Tibial nerve (tissue), 4 donors: ENCODE results near the gene CYSLTR2. TPM values are rescaled to one million over a fixed set of nuclear protein-coding genes. Genes with fewer than 3 reads are reported as not detected.

ENCODE experiments used
- DNase-seq, 2 donors: peaks; one replicate each; pipeline ENCODE4 v3.0.0-alpha.2; 2019; ENCODE audit warnings: low spot score in 2 of 2
- H3K27ac ChIP-seq, 4 donors: fragments of 200-600 bp; sonication (generic) in 3 of 4; one replicate each; pipeline ENCODE4 v1.5.1; 2017 to 2019; ENCODE audit warnings: mild to moderate bottlenecking in 1 of 4
- H3K27me3 ChIP-seq, 2 donors: fragments of 200-600 bp; sonication (generic) in 1 of 2; one replicate each; pipeline versions ENCODE4 v1.5.1 to v1.6.0; 2017 to 2019
- H3K36me3 ChIP-seq, 3 donors: fragments of 200-600 bp; sonication (generic); one replicate each; pipeline ENCODE4 v1.5.1; 2018 to 2019
- H3K4me1 ChIP-seq, 4 donors: fragments of 200-600 bp; sonication (generic) in 3 of 4; one replicate each; pipeline ENCODE4 v1.5.1; 2017 to 2019
- H3K4me3 ChIP-seq, 4 donors: fragments of 200-600 bp; sonication (generic) in 3 of 4; one replicate each; pipeline ENCODE4 v1.5.1; 2017 to 2019; ENCODE audit warnings: mild to moderate bottlenecking in 1 of 4, moderate library complexity in 1 of 4
- H3K9me3 ChIP-seq, 4 donors: fragments of 200-600 bp; sonication (generic) in 3 of 4; one replicate each; pipeline ENCODE4 v1.5.1; 2017 to 2019
- CTCF ChIP-seq, 5 experiments: fragments of 200-600 bp in 3 of 5; fragments of 450-650 bp in 2 of 5; sonication (generic) in 3 of 5; IDR thresholded peaks; one replicate each; pipeline ENCODE4 v1.5.1; 2016 to 2019; ENCODE audit warnings: antibody characterized with exemption in 5 of 5, mild to moderate bottlenecking in 3 of 5, moderate library complexity in 2 of 5
- EP300 ChIP-seq, 2 donors: sonication (generic); formaldehyde crosslinking; IDR thresholded peaks; one replicate each; pipeline ENCODE4 v1.6.1; 2017; ENCODE audit warnings: antibody characterized with exemption in 2 of 2, mild to moderate bottlenecking in 1 of 2
- POLR2A ChIP-seq, 2 donors: fragments of 450-650 bp; IDR thresholded peaks; one replicate each; pipeline ENCODE4 v1.6.1; 2017; ENCODE audit warnings: antibody characterized with exemption in 2 of 2, mild to moderate bottlenecking in 2 of 2, moderate library complexity in 2 of 2
- WGBS, 2 donors: methylation state at CpG; one replicate each; pipeline ENCODE4 v1.1.5; 2018; 5-methylcytosine and 5-hydroxymethylcytosine counted together
- total RNA-seq, 4 donors: library from RNA; depleted of rRNA; stranded (reverse); fragments of >200 nt; gene quantifications; one replicate each; pipeline ENCODE4 v1.1.0, GENCODE V29; 2016

Gene CYSLTR2
- total RNA-seq, 4 donors from 2014 or later = 0.22 TPM; not detected in 3

- Histone ChIP-seq H3K27me3 (no peaks in the 10 kb centered on the region), H3K9me3 (peaks cover 0 to 11% (median 0%) of the 10 kb centered on the region in 4 donors), H3K4me3 (no peak overlapping the region), H3K4me1 (peaks cover 0 to 36% (median 9%) of the 10 kb centered on the region in 4 donors), H3K27ac (peak overlapping the region; percentile 18 to 79 (median 58)), H3K36me3 (no peaks in the 10 kb centered on the region)
- 11 to 18% methylated on average over 4 of the region's 4 CpGs for WGBS, 2 donors
- TF ChIP-seq POLR2A (IDR thresholded peaks at IDR 0.05) (no peak), CTCF (IDR thresholded peaks at IDR 0.05) (no peak), EP300 (IDR thresholded peaks at IDR 0.05) (peak in 1 of 2 donors; percentile 78)
- peak in 1 of 2 donors; percentile 46 for DNase-seq
Observed at GRCh38 chr13:48624858-48625257, 28.9 kb upstream of the CYSLTR2 start.

GRCh38 chr13:48625413-48626076 lies 28.2 kb upstream of the CYSLTR2 start:
- Histone ChIP-seq H3K27ac (peak overlapping the region; percentile 18 to 79 (median 58)), H3K27me3 (no peaks in the 10 kb centered on the region), H3K4me3 (no peak overlapping the region), H3K9me3 (peaks cover 0 to 11% (median 0%) of the 10 kb centered on the region in 4 donors), H3K36me3 (no peaks in the 10 kb centered on the region), H3K4me1 (peaks cover 0 to 36% (median 9%) of the 10 kb centered on the region in 4 donors)
- DNase-seq = no peak
- TF ChIP-seq EP300 (IDR thresholded peaks at IDR 0.05) = no peak
- TF ChIP-seq POLR2A (IDR thresholded peaks at IDR 0.05) = no peak
- no peak for TF ChIP-seq CTCF (IDR thresholded peaks at IDR 0.05)
- WGBS, 2 donors = 63 to 71% methylated on average over 4 of the region's 4 CpGs

- TF ChIP-seq EP300 (IDR thresholded peaks at IDR 0.05) (peak in 1 of 2 donors; percentile 42), POLR2A (IDR thresholded peaks at IDR 0.05) (no peak)
- 0 to 9% methylated on average over 1 of the region's 1 CpG for WGBS, 2 donors
- no peak for DNase-seq
- no peaks in the 10 kb centered on the region for H3K36me3 ChIP-seq
- peaks cover 0 to 40% (median 9%) of the 10 kb centered on the region in 4 donors for H3K4me1 ChIP-seq
- peak overlapping the region; percentile 18 to 79 (median 58) for H3K27ac ChIP-seq
- no peaks in the 10 kb centered on the region for H3K27me3 ChIP-seq
- peaks cover 0 to 8% (median 0%) of the 10 kb centered on the region in 4 donors for H3K9me3 ChIP-seq
- H3K4me3 ChIP-seq = no peak overlapping the region
Observed at GRCh38 chr13:48626077-48626449, 27.7 kb upstream of the CYSLTR2 start.

GRCh38 chr13:48626726-48627451 lies 26.8 kb upstream of the CYSLTR2 start:
- Histone ChIP-seq H3K4me1 (peaks cover 0 to 44% (median 9%) of the 10 kb centered on the region in 4 donors), H3K27me3 (no peaks in the 10 kb centered on the region), H3K4me3 (no peak overlapping the region), H3K36me3 (no peaks in the 10 kb centered on the region), H3K27ac (peak overlapping the region in 3 of 4 donors; percentile 37 to 75 (median 40)), H3K9me3 (peaks cover 0 to under 1% (median 0%) of the 10 kb centered on the region in 4 donors)
- 71% methylated on average over 2 of the region's 2 CpGs for WGBS, 2 donors
- no peak for DNase-seq
- TF ChIP-seq CTCF (IDR thresholded peaks at IDR 0.05) (no peak), EP300 (IDR thresholded peaks at IDR 0.05) (no peak), POLR2A (IDR thresholded peaks at IDR 0.05) (no peak)

GRCh38 chr13:48629277-48629676 lies 24.5 kb upstream of the CYSLTR2 start:
- H3K4me3 ChIP-seq = no peak overlapping the region
- 54 to 70% methylated on average over 4 of the region's 4 CpGs for whole genome bisulfite sequencing, 2 donors
- H3K27me3 ChIP-seq = no peaks in the 10 kb centered on the region
- TF ChIP-seq CTCF (IDR thresholded peaks at IDR 0.05) (no peak), POLR2A (IDR thresholded peaks at IDR 0.05) (no peak), EP300 (IDR thresholded peaks at IDR 0.05) (no peak)
- H3K36me3 ChIP-seq = no peaks in the 10 kb centered on the region
- DNase-seq = no peak
- peaks cover 0 to 38% (median 9%) of the 10 kb centered on the region in 4 donors for H3K4me1 ChIP-seq
- no peak overlapping the region for H3K27ac ChIP-seq
- peaks cover 0 to 2% (median 0%) of the 10 kb centered on the region in 4 donors for H3K9me3 ChIP-seq
